ENCODE measurements around the gene LAMB4. TPM values are rescaled to one million over a fixed set of nuclear protein-coding genes. Genes with fewer than 3 reads are reported as not detected.
A peak's percentile ranks its signal among the peaks of the same experiment; 100 is the strongest.

The LAMB4 gene
- total and polyA plus RNA-seq, 8 donors: 0.22 to 0.78 (median 0.50) TPM

GRCh38 chr7:108049962-108050361, 80.2 kb downstream of the LAMB4 start:
- Histone ChIP-seq H3K27me3 (no peaks in the 10 kb centered on the region), H3K4me3 (no peak overlapping the region), H3K4me1 (no peaks in the 10 kb centered on the region), H3K9me3 (no peaks in the 10 kb centered on the region), H3K36me3 (no peaks in the 10 kb centered on the region), H3K27ac (no peak overlapping the region)
- no peak for TF ChIP-seq CTCF (IDR thresholded peaks at IDR 0.05)
- ATAC-seq: no peak
- intact Hi-C loops (cut with DNase I): no loop called here
- FAIRE-seq: no peak
- WGBS, 2 donors: 81 to 85% methylated on average over 3 of the region's 3 CpGs
- DNase-seq: no peak

GRCh38 chr7:108048422-108048821, 81.7 kb downstream of the LAMB4 start:
- intact Hi-C loops (cut with DNase I): no loop called here
- no peak for DNase-seq
- Histone ChIP-seq H3K36me3 (no peaks in the 10 kb centered on the region), H3K4me1 (no peaks in the 10 kb centered on the region), H3K27ac (no peak overlapping the region), H3K9me3 (no peaks in the 10 kb centered on the region), H3K27me3 (no peaks in the 10 kb centered on the region), H3K4me3 (no peak overlapping the region)
- no peak for TF ChIP-seq CTCF (IDR thresholded peaks at IDR 0.05)
- no peak for ATAC-seq
- 97% methylated on average over 3 of the region's 3 CpGs for WGBS, 2 donors
- no peak for FAIRE-seq

- no peak for DNase-seq
- no peak overlapping the region for H3K4me3 ChIP-seq
- 77 to 79% methylated on average over 6 of the region's 6 CpGs for WGBS, 2 donors
- no peaks in the 10 kb centered on the region for H3K27me3 ChIP-seq
- no peak overlapping the region for H3K27ac ChIP-seq
- H3K36me3 ChIP-seq: no peaks in the 10 kb centered on the region
- no peaks in the 10 kb centered on the region for H3K9me3 ChIP-seq
- H3K4me1 ChIP-seq: no peaks in the 10 kb centered on the region
- no peak for FAIRE-seq
- no peak for ATAC-seq
- intact Hi-C loops (cut with DNase I): no loop called here
- no peak for TF ChIP-seq CTCF (IDR thresholded peaks at IDR 0.05)
These were observed 83.1 kb downstream of the LAMB4 start for GRCh38 chr7:108046952-108047506.

GRCh38 chr7:108045669-108046068, 84.5 kb downstream of the LAMB4 start:
- 32 to 37% methylated on average over 1 of the region's 1 CpG for WGBS, 2 donors
- Histone ChIP-seq H3K27ac (no peak overlapping the region), H3K9me3 (no peaks in the 10 kb centered on the region), H3K4me3 (no peak overlapping the region), H3K4me1 (no peaks in the 10 kb centered on the region), H3K36me3 (no peaks in the 10 kb centered on the region), H3K27me3 (no peaks in the 10 kb centered on the region)
- FAIRE-seq (no peak), ATAC-seq (peak in 3 of 4 donors; percentile 19 to 40 (median 37)), DNase-seq (no peak)
- intact Hi-C loops (cut with DNase I): no loop called here
- no peak for TF ChIP-seq CTCF (IDR thresholded peaks at IDR 0.05)

GRCh38 chr7:108045154-108045553, 85.0 kb downstream of the LAMB4 start:
- TF ChIP-seq CTCF (IDR thresholded peaks at IDR 0.05): no peak
- Histone ChIP-seq H3K27me3 (no peaks in the 10 kb centered on the region), H3K36me3 (no peaks in the 10 kb centered on the region), H3K9me3 (no peaks in the 10 kb centered on the region), H3K27ac (no peak overlapping the region), H3K4me1 (no peaks in the 10 kb centered on the region), H3K4me3 (no peak overlapping the region)
- FAIRE-seq (no peak), DNase-seq (no peak), ATAC-seq (peak in 2 of 4 donors; percentile 9 to 59)
- 5 to 8% methylated on average over 1 of the region's 1 CpG for WGBS, 2 donors
- intact Hi-C loops (cut with DNase I): no loop called here

Data from pancreas (tissue), 10 donors.